IgD-negative memory B cell (primary cell): Measurements from ENCODE around the gene ZNF518B. TPM values are rescaled to one million over a fixed set of nuclear protein-coding genes. Genes with fewer than 3 reads are reported as not detected.

Experiments
- H3K27ac Mint-ChIP-seq, 3 donors: one replicate each; pipeline ENCODE4 v1.8.0; 2020 to 2022; ENCODE audit warnings: mild to moderate bottlenecking in 3 of 3, mixed read lengths in 3 of 3, moderate library complexity in 1 of 3
- H3K27me3 Mint-ChIP-seq: one replicate; pipeline ENCODE4 v1.8.0; 2021; ENCODE audit warnings: mixed read lengths
- H3K36me3 Mint-ChIP-seq: one replicate; pipeline ENCODE4 v1.8.0; 2020; ENCODE audit warnings: mild to moderate bottlenecking, mixed read lengths
- H3K4me1 Mint-ChIP-seq, 3 donors: one replicate each; pipeline ENCODE4 v1.8.0; 2020 to 2022; ENCODE audit warnings: mixed read lengths in 3 of 3, mild to moderate bottlenecking in 1 of 3
- H3K4me3 Mint-ChIP-seq, 4 donors: one replicate each; pipeline ENCODE4 v1.8.0; 2020 to 2022; ENCODE audit warnings: mild to moderate bottlenecking in 4 of 4, mixed read lengths in 4 of 4, moderate library complexity in 3 of 4
- H3K9me3 Mint-ChIP-seq, 3 donors: one replicate each; pipeline ENCODE4 v1.8.0; 2020 to 2021; ENCODE audit warnings: mixed read lengths in 3 of 3, mild to moderate bottlenecking in 1 of 3
- polyA plus RNA-seq: library from polyadenylated mRNA; unstranded; fragments of 300-500 nt; fragmentation: Illumina TruSeq; gene quantifications from one replicate; pipeline ENCODE4 v1.2.3, GENCODE V29; 2021

Gene ZNF518B
- polyA plus RNA-seq, 1 donor from 2014 or later, result 15.6 TPM

GRCh38 chr4:10466161-10466560 is 8.9 kb upstream of the ZNF518B start:
- Mint-ChIP-seq H3K36me3 (peaks cover 2% of the 10 kb centered on the region), H3K27me3 (peaks cover 25% of the 10 kb centered on the region), H3K4me1 (peaks cover 2 to 8% (median 3%) of the 10 kb centered on the region in 3 donors), H3K27ac (no peak overlapping the region), H3K4me3 (no peak overlapping the region), H3K9me3 (peaks cover 0 to 7% (median 3%) of the 10 kb centered on the region in 3 donors)

- H3K36me3 Mint-ChIP-seq, result no peaks in the 10 kb centered on the region
- peak overlapping the region in 1 of 4 donors; percentile 57 for H3K4me3 Mint-ChIP-seq
- peaks cover 0 to 7% (median 3%) of the 10 kb centered on the region in 3 donors for H3K9me3 Mint-ChIP-seq
- H3K4me1 Mint-ChIP-seq, result peaks cover 7 to 12% (median 8%) of the 10 kb centered on the region in 3 donors
- H3K27me3 Mint-ChIP-seq, result peaks cover 31% of the 10 kb centered on the region
- H3K27ac Mint-ChIP-seq, result no peak overlapping the region
Observed at GRCh38 chr4:10462876-10463275, 5.7 kb upstream of the ZNF518B start.

- peaks cover 0 to 7% (median 3%) of the 10 kb centered on the region in 3 donors for H3K9me3 Mint-ChIP-seq
- peak overlapping the region in 3 of 4 donors; percentile 60 to 88 (median 72) for H3K4me3 Mint-ChIP-seq
- peak overlapping the region; percentile 45 to 76 (median 48) for H3K27ac Mint-ChIP-seq
- no peaks in the 10 kb centered on the region for H3K36me3 Mint-ChIP-seq
- H3K4me1 Mint-ChIP-seq, result peaks cover 7 to 14% (median 10%) of the 10 kb centered on the region in 3 donors
- peaks cover 32% of the 10 kb centered on the region for H3K27me3 Mint-ChIP-seq
Observed at GRCh38 chr4:10461850-10462400, 4.7 kb upstream of the ZNF518B start.

DNA sequence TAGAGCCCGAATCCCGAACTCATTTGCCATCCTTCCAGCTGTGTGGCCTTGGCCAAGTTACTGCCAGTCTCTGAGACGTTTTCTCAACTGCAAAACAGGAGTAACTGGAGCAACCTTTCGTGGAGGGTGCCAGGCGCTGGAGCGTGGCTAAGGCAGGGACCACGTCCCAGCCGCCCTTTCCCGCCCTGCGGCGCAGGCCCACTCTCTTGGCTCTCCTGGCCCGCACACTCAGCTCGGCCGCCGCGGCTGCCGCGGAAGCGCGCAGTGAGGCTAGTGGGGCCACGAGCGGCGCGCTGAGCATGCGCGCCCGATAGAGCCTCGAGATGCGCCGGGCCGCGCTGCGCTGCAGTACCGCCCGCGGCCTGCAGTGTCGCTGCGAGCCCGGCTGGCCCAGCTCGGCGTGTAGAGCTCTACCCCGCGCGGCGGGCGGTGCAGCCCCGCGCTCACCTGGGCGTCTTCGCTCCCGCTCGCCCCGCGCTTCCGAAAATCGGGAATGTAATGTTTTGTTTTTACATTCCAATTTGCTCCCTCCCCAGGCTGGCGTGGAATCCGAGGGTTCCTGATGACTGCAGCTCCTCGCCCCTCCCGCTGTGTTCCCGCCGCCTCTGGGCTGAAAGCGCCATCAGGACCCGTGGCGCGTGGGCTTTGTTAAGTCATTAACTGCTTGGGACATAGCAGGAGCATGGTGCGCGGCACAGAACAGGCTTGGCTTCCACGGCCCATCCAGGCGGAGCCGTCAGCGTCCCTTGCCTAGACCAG is 4.0 kb upstream of the ZNF518B start:
- H3K27ac Mint-ChIP-seq, result peak overlapping the region; percentile 45 to 76 (median 48)

GRCh38 chr4:10460313-10461047 is 3.3 kb upstream of the ZNF518B start:
- Mint-ChIP-seq H3K9me3 (peaks cover 0 to 7% (median 3%) of the 10 kb centered on the region in 3 donors), H3K36me3 (no peaks in the 10 kb centered on the region), H3K27ac (peak overlapping the region in 2 of 3 donors; percentile 1 to 64), H3K4me1 (peaks cover 10 to 21% (median 18%) of the 10 kb centered on the region in 3 donors), H3K4me3 (peak overlapping the region in 2 of 4 donors; percentile 30 to 81), H3K27me3 (peaks cover 30% of the 10 kb centered on the region)

More for the DNA sequence above, 4.0 kb upstream of the ZNF518B start:
- H3K27me3 Mint-ChIP-seq, result peaks cover 31% of the 10 kb centered on the region
- no peaks in the 10 kb centered on the region for H3K36me3 Mint-ChIP-seq
- H3K4me1 Mint-ChIP-seq, result peaks cover 8 to 18% (median 12%) of the 10 kb centered on the region in 3 donors
- H3K4me3 Mint-ChIP-seq, result peak overlapping the region; percentile 60 to 88 (median 76)
- H3K9me3 Mint-ChIP-seq, result peaks cover 0 to 7% (median 3%) of the 10 kb centered on the region in 3 donors

DNA sequence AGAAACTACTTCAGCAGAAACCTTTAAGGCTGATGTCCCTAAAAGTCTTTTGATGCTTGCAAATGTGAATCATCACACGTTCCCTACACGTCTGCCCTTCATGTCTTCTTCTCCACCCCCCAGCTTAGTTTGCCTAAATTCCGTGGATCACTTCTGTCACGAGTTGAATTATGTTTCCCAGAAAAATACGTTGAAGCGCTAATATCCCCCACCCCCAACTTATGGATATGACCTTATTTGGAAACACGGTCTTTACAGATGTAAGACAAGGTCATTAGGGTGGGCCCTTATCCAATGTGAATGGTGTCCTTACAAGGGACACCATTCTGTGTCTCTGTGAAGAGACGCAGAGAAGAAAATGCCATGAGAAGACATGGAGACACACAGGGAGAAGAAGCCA is 2.1 kb upstream of the ZNF518B start:
- H3K4me1 Mint-ChIP-seq, result peaks cover 12 to 22% (median 21%) of the 10 kb centered on the region in 3 donors
- no peaks in the 10 kb centered on the region for H3K36me3 Mint-ChIP-seq
- H3K9me3 Mint-ChIP-seq, result peaks cover 0 to 4% (median 3%) of the 10 kb centered on the region in 3 donors
- peak overlapping the region in 1 of 3 donors; percentile 90 for H3K27ac Mint-ChIP-seq
- H3K4me3 Mint-ChIP-seq, result peak overlapping the region in 2 of 4 donors; percentile 10 to 90
- H3K27me3 Mint-ChIP-seq, result peaks cover 22% of the 10 kb centered on the region

- H3K36me3 Mint-ChIP-seq, result peaks cover under 1% of the 10 kb centered on the region
- peaks cover 12 to 22% (median 21%) of the 10 kb centered on the region in 3 donors for H3K4me1 Mint-ChIP-seq
- peaks cover 18% of the 10 kb centered on the region for H3K27me3 Mint-ChIP-seq
- H3K4me3 Mint-ChIP-seq, result peak overlapping the region in 3 of 4 donors; percentile 76 to 90 (median 82)
- H3K27ac Mint-ChIP-seq, result peak overlapping the region in 2 of 3 donors; percentile 76 to 90
- H3K9me3 Mint-ChIP-seq, result peaks cover 0 to 4% (median 3%) of the 10 kb centered on the region in 3 donors
Observed at GRCh38 chr4:10458177-10458576, 951 bp upstream of the ZNF518B start.

- Mint-ChIP-seq H3K4me1 (peaks cover 10 to 22% (median 21%) of the 10 kb centered on the region in 3 donors), H3K36me3 (peaks cover 4% of the 10 kb centered on the region), H3K27me3 (peaks cover 8% of the 10 kb centered on the region), H3K27ac (peak overlapping the region; percentile 57 to 97 (median 90)), H3K9me3 (no peaks in the 10 kb centered on the region), H3K4me3 (peak overlapping the region; percentile 88 to 97 (median 94))
Observed at GRCh38 chr4:10456595-10457254, 501 bp downstream of the ZNF518B start.

DNA sequence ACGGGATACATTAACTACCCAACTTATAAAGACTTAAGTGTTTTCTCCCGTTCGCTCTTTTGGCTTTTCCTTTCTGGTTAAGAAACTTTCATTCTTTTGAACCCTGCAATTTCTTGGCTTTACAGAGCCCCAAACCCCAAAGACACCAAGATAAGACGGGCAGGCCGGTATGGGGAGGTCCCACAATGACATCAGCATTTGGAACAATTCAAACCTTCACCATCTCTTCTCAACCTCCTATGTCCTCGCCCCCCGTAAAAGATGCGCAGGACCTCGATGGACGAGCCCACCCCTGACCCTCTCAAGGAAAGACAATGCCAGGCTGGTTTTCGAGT is 999 bp downstream of the ZNF518B start:
- H3K27me3 Mint-ChIP-seq, result peaks cover 8% of the 10 kb centered on the region
- peak overlapping the region; percentile 57 to 97 (median 90) for H3K27ac Mint-ChIP-seq
- H3K9me3 Mint-ChIP-seq, result no peaks in the 10 kb centered on the region
- H3K4me1 Mint-ChIP-seq, result peaks cover 10 to 21% (median 19%) of the 10 kb centered on the region in 3 donors
- peaks cover 4% of the 10 kb centered on the region for H3K36me3 Mint-ChIP-seq
- H3K4me3 Mint-ChIP-seq, result peak overlapping the region; percentile 88 to 97 (median 94)

GRCh38 chr4:10455133-10455532 is 2.1 kb downstream of the ZNF518B start:
- Mint-ChIP-seq H3K9me3 (no peaks in the 10 kb centered on the region), H3K27me3 (peaks cover 4% of the 10 kb centered on the region), H3K4me3 (peak overlapping the region in 3 of 4 donors; percentile 27 to 97 (median 95)), H3K4me1 (peaks cover 5 to 19% (median 18%) of the 10 kb centered on the region in 3 donors), H3K36me3 (peaks cover 9% of the 10 kb centered on the region), H3K27ac (no peak overlapping the region)

DNA sequence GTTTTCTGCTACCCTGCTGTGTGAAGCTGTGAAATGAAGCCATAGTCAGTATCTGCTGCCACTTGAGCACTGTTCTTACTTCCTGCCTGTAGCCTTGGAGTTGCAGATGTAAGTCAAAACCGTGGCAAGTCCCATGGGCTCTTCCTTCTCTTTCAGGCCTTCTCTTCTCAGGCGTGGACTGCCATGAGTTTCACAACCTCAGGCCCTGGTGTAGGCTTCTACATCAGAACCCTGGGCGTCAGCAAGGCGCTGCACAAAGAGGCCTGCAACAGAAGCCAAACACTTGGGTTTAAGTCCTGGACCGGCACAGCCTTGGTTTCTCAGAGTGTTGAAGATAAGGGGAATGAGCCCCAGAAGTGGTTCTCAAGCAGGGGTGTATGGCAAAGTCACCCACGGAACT is 2.5 kb downstream of the ZNF518B start:
- Mint-ChIP-seq H3K4me3 (peak overlapping the region in 1 of 4 donors; percentile 97), H3K9me3 (no peaks in the 10 kb centered on the region), H3K27ac (no peak overlapping the region), H3K4me1 (peaks cover 5 to 19% (median 18%) of the 10 kb centered on the region in 3 donors), H3K36me3 (peaks cover 12% of the 10 kb centered on the region), H3K27me3 (peaks cover 4% of the 10 kb centered on the region)

GRCh38 chr4:10454121-10454520 is 3.1 kb downstream of the ZNF518B start:
- peaks cover 17% of the 10 kb centered on the region for H3K36me3 Mint-ChIP-seq
- H3K9me3 Mint-ChIP-seq, result no peaks in the 10 kb centered on the region
- H3K4me3 Mint-ChIP-seq, result peak overlapping the region in 2 of 4 donors; percentile 65 to 97
- H3K27me3 Mint-ChIP-seq, result peaks cover 4% of the 10 kb centered on the region
- H3K4me1 Mint-ChIP-seq, result peaks cover 5 to 19% (median 19%) of the 10 kb centered on the region in 3 donors
- H3K27ac Mint-ChIP-seq, result no peak overlapping the region

GRCh38 chr4:10448991-10449390 is 8.2 kb downstream of the ZNF518B start:
- Mint-ChIP-seq H3K27me3 (no peaks in the 10 kb centered on the region), H3K36me3 (peaks cover 47% of the 10 kb centered on the region), H3K4me1 (peaks cover 0 to 9% (median 8%) of the 10 kb centered on the region in 3 donors), H3K9me3 (peaks cover 8 to 16% (median 11%) of the 10 kb centered on the region in 3 donors), H3K4me3 (no peak overlapping the region), H3K27ac (no peak overlapping the region)

DNA sequence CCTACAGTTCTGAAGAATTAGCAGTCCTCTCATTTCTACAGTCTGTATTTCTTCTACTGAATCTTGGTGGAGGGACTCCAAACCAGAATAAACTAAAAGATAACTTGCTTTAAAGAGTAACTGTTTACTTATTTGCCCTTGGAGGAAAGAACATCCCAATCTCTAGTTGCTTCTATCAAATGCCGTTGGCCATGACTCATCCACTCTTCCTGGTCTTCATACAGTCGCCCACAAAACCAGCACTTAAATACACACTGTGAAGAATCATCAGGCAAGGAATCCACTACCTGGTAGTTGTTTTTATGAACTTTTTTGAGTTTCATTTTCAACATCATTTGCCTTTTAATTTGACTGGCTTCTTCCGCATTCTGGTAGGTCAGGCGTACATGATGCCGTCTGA is 14.2 kb downstream of the ZNF518B start:
- Mint-ChIP-seq H3K4me3 (no peak overlapping the region), H3K4me1 (peaks cover 3 to 5% (median 4%) of the 10 kb centered on the region in 3 donors), H3K27me3 (no peaks in the 10 kb centered on the region), H3K9me3 (peaks cover 13 to 23% (median 13%) of the 10 kb centered on the region in 3 donors), H3K36me3 (peaks cover 34% of the 10 kb centered on the region), H3K27ac (no peak overlapping the region)
